HG02571 (cell line): Measurements from ENCODE around the gene TNPO2.
"Not testable (repeated sequence)": the region's sequence is repeated elsewhere in the genome, so short reads cannot be mapped to it uniquely, and the experiment has no call there.

ENCODE experiments used
- ATAC-seq: cut with Tn5 transposase; IDR thresholded peaks from one replicate; pipeline ENCODE4 v1.9.1; 2021; ENCODE audit warnings: mild to moderate bottlenecking, moderate library complexity; ENCODE audit not compliant: unreplicated experiment

TNPO2 gene

DNA sequence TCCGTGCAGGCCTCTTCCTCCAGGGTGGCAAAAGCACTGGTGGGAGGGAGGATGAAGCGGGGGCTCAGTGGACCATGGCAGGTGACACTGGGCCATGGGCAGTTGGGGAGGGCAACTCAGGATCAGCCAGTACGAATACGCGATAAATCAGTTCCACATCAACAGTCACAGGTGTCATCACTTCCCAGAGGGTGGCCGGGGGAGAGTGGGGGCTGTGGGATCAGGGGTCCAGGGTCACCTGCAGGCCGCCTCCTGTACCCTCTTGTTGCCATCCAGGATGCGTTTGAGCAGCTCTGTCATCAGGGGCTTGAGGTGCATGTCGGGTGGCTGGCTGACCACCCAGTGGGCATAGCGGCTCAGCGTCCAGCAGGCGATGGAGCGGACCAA is 17.4 kb downstream of the TNPO2 start:
- no peak for ATAC-seq

DNA sequence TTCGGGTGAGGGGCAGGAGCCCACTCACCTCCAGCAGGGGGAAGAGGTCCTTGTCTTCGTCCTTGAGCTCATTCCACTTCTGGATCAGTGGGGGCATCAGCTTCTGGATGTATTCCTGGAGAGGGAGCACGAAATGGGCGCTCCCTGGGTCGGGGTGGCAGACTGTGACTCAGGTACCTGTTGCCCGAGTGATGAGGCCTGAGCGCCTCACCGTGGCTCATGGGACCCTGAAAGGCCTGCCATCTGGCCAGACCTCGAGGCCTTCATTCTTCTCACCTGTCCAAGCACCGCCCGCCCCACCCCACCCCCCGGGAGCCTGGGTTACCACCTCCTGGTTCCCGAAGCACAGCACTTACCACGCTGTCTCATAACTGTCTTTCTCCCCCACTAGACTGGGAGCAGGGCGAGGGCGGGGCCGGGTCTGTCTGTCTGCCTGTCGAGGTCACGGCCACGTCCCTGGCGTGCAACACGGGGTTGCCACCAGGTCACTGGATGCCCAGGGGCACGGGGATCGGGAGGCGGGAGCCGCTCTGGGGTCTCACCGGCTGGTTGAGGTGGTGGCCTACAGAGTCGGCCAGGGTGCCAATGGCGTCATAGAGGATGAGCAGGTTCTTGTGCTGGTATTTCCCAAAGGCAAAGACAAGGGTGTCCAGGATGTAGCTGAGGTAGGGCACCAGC is 17.9 kb downstream of the TNPO2 start:
- no peak for ATAC-seq

DNA sequence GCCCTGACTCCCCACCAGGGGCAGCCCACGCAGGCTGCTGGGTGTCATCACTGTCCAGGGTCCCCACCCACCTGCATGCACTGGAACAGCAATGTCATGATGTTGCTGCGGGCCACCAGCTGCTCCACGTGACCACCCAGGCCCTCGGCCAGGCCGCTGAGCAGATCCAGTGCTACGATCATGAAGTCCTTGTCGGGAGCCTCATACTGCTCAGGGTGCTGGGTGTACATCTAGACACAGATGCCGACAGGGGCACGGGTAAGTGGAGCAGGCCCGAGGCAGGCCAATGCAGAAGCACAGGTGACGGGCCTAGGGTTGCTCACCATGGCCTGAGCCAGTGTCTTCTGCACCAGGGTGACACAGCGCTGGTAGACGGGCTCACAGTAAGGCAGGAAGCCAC is 18.6 kb downstream of the TNPO2 start:
- no peak for ATAC-seq

DNA sequence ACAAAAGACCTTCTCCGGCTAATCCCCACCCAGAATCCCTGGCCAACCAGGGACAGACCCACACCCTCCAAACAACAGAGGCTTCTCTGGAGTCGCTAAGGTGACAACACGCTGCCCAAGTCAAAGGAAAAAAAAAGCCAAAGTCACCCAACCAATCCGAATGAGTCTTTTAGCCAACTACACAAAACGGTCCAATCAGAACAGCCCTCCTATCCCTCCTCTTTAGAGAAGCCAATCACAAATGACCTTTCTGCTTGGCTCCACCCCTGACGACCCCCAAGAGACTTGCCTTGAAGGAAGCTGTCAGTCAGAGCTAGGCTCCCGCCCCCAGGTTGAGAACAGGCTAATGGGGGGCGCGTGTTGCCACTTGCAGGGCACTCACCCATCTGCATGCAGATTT is 20.7 kb downstream of the TNPO2 start:
- ATAC-seq = no peak

DNA sequence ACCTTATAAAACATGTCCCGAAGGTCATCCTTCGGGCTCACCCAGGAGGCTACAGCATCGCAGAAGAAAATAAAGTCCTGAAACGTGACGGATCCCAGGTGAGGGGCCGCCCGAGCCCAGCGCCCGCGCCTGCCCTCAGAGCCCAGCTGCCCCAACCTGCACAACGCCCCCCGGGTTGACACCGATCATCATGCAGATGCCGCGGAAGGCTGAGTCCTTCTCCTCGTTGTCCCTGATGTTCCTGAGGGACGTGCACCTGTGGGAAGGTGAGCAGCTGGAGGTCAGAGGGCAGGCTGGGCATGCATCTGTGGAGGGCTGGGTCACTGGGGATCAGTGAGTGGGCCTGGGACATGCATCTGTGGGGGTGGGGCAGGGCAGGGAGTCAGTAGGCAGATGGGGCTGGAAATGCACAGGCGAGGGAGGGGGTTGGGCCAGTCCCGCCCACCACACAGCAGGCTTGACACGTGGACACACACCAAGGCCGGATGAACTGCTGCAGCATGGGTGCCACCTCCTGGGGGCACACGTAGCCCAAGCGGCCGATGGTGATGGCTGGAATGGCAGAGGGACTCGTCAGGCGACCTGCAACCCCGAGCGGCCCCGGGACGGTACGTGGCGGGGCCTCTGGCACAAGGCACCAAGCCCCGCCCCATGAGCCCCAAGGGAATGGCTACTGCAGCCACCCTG is 22.0 kb downstream of the TNPO2 start:
- ATAC-seq = no peak

DNA sequence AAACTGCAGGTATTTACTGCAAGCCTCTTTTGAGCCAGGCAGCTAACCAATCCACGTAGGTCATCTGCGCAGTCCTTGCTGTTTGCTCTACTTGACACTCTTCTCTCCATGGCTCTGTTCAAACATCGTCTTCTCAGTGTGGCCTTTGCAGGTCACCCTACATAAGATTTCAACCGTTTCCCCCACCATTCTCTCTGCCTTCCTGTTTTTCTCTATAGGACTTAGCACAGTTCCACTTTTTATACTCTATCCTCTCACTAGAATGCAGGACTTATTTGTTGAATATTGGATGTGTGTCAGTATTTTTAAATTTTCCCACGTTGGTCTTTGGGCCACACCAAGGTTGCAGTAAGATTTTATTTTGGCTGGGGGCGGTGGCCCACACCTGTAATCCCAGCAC is 25.6 kb downstream of the TNPO2 start:
- ATAC-seq = no peak

DNA sequence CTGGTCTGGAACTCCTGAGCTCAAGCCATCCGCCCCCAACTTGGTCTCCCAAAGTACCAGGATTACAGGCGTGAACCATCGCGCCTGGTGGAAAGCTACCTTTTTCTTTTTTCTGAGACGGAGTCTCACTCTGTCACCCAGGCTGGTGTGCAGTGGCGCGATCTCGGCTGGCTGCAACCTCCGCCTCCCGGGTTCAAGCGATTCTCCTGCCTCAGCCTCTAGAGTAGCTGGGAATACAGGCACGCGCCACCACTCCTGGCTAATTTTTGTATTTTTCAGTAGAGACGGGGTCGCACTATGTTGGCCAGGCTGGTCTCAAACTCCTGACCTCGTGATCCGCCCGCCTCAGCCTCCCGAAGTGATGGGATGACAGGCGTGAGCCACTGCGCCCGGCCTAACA is 26.3 kb downstream of the TNPO2 start:
- not testable (repeated sequence) for ATAC-seq

DNA sequence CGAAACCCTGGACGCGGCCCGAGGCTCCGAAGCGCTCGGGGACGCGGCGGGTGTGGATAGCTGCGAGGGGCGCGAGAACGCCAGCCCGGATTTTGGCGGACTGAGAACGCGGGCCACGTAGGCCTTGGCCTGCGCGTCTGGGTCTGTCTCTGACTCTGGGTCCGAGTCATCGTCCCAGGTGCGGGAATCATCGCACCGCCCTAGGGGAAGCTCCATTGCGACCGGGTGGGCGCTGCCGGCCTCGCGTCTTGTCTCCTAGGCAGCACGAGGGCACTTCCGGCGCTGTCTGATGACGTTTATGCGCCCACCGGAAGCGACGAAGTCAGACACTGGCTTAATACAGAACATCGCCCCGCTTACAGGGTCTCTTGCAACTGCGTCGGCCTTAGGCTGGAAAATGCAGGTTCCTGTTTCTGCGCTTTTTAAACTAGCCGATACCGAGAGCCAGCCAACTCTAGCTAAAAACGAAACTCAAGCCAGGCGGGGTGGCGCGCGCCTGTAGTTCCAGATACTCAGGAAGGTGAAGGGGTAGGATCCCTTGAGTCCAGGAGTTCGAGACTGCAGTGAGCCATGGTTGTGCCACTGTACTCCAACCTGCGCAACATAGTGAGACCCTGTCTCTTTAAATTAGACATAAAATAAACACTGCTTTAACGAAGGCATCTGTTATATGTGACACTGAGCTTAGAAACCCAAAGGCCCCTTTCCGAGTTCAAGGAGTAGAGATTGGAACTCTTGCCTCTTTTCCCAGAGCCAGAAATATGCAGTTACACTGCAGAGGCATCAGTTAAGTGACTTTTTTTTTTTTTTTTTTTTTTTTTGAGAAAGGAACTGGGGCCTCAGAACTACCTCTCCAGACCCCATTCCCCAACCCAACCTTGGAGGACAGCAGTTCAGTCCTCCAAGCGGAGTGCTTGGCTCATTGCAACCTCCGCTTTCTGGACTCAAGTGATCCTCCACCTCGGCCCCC is 27.1 kb downstream of the TNPO2 start, which contains the start of gene FBXW9:
Gene FBXW9, minus strand, starts transcription at position 266 of the 970 bp plus-strand sequence. Its CDS starts 50 bp downstream, at position 216.
- peak; percentile 69 for ATAC-seq

DNA sequence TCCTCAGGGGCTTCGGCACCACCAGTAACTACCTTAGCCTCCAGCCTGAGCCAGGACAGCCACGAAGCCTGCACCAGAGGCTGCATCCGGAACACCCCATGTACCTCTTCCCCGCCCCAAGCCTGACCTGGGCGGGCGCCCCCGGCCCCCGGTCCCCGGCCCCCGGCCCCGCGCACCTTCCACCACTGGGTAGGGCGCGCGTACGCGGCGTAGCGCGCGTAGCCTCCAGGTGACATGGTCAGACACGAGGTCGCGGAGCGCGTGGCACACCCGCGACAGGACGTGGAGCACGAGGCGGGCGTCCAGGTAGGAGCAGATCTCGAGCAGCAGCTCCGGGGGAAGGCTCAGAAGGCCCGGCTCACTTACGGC is 27.8 kb downstream of the TNPO2 start:
- no peak for ATAC-seq

DNA sequence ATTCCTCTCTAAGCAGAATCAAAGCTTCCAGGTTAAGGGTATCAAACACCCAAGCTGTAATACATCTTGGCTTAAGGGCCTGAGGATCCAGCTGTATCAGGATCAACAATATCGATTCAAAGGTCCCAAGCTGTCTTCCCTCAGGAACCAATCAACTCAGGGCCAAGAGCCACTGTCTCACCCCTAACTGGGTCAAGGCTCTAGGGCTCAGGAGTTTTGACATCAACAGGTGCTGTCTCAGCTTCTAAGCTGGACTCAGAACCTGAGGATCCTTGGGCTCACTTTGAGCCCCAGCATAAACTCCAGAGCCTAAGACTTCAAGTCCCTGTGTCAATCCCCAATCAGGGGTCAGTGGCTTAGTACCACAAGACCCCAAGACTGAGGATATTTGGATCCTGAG is 28.2 kb downstream of the TNPO2 start:
- ATAC-seq = no peak

DNA sequence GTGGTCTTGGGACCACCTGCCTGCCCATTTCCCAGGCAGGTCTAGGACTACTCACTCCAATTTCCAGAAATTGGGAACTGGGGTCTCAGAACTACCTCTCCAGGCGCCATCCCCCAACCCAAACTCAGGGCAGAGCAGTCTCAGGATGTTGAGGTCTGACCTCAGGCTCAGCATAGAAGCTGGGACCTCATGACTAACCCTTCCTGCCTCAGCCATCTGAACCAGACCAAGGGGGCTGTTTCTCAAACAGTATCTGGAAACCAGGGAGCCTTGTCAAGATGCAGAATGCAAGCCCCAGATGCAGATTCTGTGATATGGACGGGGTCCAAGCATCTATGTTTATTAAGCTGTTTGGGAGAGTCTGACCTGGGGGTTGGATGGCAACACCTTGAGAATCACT is 28.6 kb downstream of the TNPO2 start:
- ATAC-seq = no peak

DNA sequence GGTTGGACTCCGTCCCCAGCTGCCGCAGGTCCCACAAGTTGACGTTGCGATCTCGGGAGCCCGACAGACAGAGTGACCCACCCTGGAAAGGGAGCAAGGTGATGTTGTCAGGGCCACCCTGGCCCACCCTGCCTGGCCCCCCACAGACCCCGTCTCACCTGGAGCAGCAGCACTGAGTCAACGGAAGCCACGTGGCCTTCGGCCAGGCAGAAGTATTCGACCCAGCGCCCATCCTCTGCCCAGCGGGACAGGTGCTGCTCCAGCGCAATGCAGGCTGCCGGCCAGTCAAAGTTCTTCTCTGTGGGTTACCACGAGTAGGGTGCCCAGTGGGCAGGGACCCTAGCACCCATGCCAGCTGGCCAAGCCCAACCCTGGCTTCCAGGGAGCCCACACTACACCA is 29.1 kb downstream of the TNPO2 start:
- ATAC-seq = no peak

DNA sequence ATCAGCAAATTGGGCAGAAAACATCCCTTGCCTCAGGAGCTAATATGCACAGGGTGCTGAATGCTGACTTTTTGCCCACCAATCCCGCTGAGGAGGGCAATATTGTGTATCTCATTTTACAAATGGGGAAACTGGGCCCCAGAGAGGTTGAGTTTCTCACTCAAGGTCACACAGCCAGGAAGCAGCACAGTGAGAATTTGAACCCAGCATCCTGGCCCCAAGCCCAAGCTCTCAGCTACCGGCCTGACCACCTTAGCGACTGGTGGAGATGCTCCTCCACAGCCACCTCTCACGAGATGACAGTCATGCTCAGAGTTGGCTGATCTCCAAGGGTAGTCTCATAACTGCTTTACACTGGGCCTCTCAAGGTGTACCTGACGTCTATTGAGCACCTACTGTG is 30.8 kb downstream of the TNPO2 start:
- no peak for ATAC-seq

DNA sequence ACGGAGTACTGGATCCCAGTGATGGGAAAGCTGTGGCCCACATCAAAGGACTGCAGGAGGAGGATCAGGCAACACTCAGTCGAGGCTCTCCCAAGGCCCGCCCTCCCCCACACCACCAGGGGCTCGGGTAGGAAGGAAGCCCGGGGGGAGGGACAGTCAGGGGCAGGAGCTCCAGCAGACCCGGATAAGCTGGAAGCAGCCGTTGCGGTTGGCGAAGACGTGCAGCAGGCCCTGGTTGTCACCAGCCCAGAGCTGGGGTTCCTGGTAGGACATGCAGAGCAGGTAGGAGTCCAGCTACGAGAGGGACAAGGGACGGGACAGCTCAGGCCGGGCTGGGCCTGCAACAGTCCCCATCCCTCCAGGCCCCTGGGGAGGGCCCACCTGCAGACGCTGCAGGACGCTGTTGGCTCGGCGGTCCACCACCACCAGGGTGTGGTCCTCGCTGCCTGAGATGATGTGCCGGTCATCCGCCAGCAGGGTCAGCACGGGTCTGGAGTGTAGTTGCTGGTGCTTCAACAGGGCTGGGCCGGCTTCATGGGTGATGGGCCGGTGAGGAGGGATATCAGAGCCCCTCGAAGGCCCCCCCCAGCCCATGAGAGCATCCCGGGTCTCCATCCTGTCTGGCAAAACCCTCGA is 34.0 kb downstream of the TNPO2 start:
- ATAC-seq = no peak

DNA sequence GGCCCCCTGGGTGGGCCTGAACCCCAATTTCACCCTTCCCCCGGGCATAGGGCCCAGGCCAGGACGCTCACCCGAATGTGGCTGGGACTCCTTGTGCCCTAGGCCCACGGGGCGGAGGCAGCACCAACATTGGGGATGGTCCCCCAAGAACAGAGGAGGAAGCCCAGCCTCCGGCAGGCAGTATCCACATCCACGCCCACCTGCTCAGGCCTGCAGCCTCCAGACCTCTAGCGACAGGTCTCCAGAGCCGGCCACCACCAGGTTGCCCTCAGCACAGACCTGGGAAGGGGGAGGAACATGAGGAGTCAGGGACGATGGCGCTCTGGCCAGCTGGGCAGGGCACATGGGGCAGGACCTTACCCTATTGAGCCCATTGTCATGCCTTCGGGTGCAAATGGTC is 34.7 kb downstream of the TNPO2 start:
- no peak for ATAC-seq

DNA sequence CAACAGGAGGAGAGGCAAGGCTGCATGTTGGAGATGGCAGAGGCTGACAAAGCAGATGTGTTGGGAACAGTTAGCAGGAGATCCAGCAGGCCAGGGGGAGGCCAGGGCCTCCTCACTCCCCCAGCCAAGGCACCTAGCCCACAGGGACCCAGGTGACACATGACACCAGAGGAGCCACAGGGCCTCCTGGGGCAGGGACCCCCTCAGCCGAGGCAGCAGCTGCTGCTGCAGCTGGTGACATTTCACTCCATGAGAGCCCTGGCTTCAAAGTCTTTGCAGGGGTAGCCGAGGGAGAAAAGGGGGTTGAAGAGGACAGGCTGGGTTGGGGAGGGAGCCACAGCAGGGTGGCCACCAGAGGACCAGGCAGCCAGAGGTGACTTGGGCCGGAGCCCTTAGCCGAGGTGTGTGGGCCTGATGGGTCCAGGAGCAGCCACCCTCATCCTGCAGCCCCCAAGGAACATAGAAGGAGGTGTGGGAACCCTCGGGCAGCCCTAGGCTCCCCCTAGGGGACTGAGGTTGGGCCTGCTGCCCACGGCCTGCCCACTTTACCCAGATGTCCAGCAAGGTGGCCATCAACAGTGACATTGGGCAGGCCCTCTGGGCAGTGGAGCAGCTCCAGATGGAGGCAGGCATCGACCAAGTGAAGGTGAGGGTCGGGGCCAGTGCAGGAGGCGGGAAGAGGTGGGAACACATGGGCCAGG is 36.1 kb downstream of the TNPO2 start, which contains the start of gene GNG14:
Gene GNG14, plus strand, starts transcription at position 503 of the 701 bp plus-strand sequence. Its CDS starts 51 bp downstream, at position 554.
- no peak for ATAC-seq

DNA sequence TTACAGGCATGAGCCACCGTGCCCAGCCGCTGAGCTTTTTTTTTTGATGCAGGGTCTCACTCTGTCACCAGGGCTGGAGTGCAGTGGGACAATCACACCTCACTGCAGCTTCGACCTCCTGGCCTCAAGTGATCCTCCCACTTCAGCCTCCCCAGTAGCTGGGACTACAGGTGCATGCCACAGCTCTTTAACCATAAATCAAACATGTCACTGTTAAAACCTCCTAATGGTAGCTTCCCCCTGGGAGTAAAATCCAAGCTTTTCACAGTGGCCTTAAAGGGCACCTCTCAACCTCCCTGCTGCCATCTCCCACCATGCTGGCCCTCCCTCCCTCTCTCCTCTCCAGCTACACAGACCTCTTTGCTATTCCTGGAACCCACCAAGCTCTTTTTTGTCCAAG is 37.9 kb downstream of the TNPO2 start:
- no peak for ATAC-seq

DNA sequence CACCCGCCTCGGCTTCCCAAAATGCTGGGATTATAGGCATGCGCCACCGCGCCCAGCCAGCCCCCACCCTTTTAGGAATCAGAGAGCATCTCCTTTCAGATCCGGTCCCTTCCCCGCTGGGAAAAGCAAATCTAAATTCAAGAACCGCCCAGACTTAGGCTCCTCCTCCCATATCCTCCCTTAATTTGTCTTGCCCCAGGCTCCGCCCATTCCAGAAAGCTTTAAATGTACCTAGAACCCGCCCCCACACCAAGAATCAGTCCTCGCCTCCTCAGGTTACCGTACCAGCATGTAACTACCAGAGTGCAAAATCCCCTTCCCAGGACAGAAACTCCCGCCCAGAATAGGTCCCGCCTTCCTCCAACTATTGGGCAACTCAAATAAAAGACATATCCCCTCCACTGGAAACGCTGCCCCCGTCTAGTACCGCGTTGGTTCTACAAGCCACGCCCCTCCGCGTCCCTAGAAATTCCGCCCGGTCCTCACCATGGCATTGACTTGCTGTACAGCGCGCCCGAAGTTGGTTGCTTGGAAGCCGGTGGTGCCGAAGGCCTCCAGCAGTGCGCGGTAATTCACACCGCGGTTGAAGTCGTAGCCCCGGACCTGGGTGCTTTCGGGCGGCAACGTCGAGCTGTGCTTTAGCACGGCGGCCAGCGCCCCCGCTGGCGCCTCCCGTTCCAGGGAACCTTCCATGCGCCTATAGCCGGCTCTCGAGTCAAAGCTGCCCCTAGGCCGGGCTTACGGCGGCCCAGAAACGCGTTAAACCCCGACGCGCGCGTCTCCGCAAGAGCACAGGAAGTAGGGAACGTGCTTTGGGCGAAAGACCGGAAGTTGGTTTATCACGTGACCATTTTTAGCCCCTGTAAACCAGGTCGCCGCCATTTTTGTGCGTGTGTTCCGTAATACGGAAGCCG is 42.4 kb downstream of the TNPO2 start, which contains the start of gene DHPS:
Gene DHPS, minus strand, starts transcription at position 807 of the 914 bp plus-strand sequence. Its CDS starts 114 bp downstream, at position 693.
- peak; percentile 69 for ATAC-seq

DNA sequence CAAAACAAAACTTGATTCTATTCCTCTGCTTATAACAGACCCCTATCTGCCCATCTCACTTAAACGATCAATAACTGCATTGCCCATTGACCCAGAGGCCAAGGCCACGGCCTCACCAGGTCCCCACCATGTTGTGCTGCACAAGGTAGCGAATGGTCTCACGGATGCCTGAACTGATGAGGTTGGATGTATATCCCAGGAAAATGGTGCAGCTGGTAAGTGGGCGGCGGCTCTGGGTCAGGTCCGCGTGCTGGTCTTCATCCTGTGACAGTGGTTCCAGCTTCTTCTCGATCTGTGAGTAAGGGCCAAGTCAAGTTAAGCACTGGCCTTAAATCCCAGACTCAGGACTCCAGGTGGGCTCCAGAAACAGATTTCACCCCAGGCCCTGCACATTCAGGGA is 43.7 kb downstream of the TNPO2 start:
- ATAC-seq = no peak
